Keratinocyte (primary cell): Measurements from ENCODE around the gene MRTFB. TPM values are rescaled to one million over a fixed set of nuclear protein-coding genes. Genes with fewer than 3 reads are reported as not detected.

ENCODE experiments used
- DNase-seq: peaks from one replicate; pipeline ENCODE4 v3.0.0-alpha.2; 2011; ENCODE audit warnings: low read depth, missing footprints, low spot score
- FAIRE-seq: peaks from 2 replicates; lab custom pipeline; 2011; peaks lifted over from hg19 to GRCh38; lab: Jason Lieb, UNC
- H2AFZ ChIP-seq: 2 replicates; pipeline ENCODE4 v1.6.0; 2012; ENCODE audit warnings: low read length, control low read depth, inconsistent platforms; ENCODE audit not compliant: control insufficient read depth
- H3K27ac ChIP-seq: 2 replicates; pipeline ENCODE4 v1.5.1; 2011; ENCODE audit warnings: low read length; ENCODE audit not compliant: control insufficient read depth, insufficient read depth
- H3K27me3 ChIP-seq: 3 replicates; pipeline ENCODE4 v1.6.0; 2011; ENCODE audit warnings: low read length; ENCODE audit not compliant: control insufficient read depth, insufficient read depth; ENCODE audit errors: extremely low read depth
- H3K36me3 ChIP-seq, 2 experiments: 2 replicates in 1 of 2; 3 replicates in 1 of 2; pipeline ENCODE4 v1.5.1; 2011; ENCODE audit warnings: low read length in 2 of 2, mild to moderate bottlenecking in 1 of 2; ENCODE audit not compliant: control insufficient read depth in 2 of 2, insufficient read depth in 2 of 2; ENCODE audit errors: extremely low read depth in 1 of 2
- H3K4me1 ChIP-seq: 3 replicates; pipeline ENCODE4 v1.5.1; 2011; ENCODE audit warnings: low read length; ENCODE audit not compliant: control insufficient read depth, insufficient read depth; ENCODE audit errors: extremely low read depth
- H3K4me2 ChIP-seq: 3 replicates; pipeline ENCODE4 v1.6.0; 2011; ENCODE audit warnings: low read depth, low read length; ENCODE audit not compliant: control insufficient read depth, insufficient read depth; ENCODE audit errors: extremely low read depth
- H3K4me3 ChIP-seq, 3 experiments: fragments of 200-600 bp in 1 of 3; sonication (generic) in 1 of 3; 2 replicates in 2 of 3; 3 replicates in 1 of 3; pipeline ENCODE4 v1.5.1; 2011 to 2016; ENCODE audit warnings: low read length in 3 of 3, mild to moderate bottlenecking in 3 of 3, control low read depth in 2 of 3, inconsistent platforms in 1 of 3, low read depth in 1 of 3, mixed read lengths in 1 of 3, mixed run types in 1 of 3, moderate library complexity in 1 of 3; ENCODE audit not compliant: control insufficient read depth in 2 of 3, insufficient read depth in 2 of 3; ENCODE audit errors: extremely low read depth in 1 of 3
- H3K79me2 ChIP-seq: 2 replicates; pipeline ENCODE4 v1.6.0; 2012; ENCODE audit warnings: low read length; ENCODE audit not compliant: control insufficient read depth, insufficient read depth
- H3K9ac ChIP-seq: 3 replicates; pipeline ENCODE4 v1.6.0; 2011; ENCODE audit warnings: low read length; ENCODE audit not compliant: control insufficient read depth, insufficient read depth; ENCODE audit errors: extremely low read depth
- H3K9me1 ChIP-seq: 3 replicates; pipeline ENCODE4 v1.6.0; 2011; ENCODE audit warnings: low read length; ENCODE audit not compliant: control insufficient read depth, insufficient read depth; ENCODE audit errors: extremely low read depth
- H3K9me3 ChIP-seq: 2 replicates; pipeline ENCODE4 v1.5.1; 2012; ENCODE audit warnings: low read depth, low read length; ENCODE audit not compliant: control insufficient read depth
- H4K20me1 ChIP-seq: 3 replicates; pipeline ENCODE4 v1.6.0; 2011; ENCODE audit warnings: low read length; ENCODE audit not compliant: control insufficient read depth, insufficient read depth; ENCODE audit errors: extremely low read depth
- EZH2 ChIP-seq: IDR thresholded peaks from one replicate; pipeline ENCODE4 v1.6.1; 2012; ENCODE audit warnings: inconsistent platforms, mild to moderate bottlenecking, low read length, moderate library complexity
- dilution Hi-C: fragments of 300-500 bp; cut with MboI; formaldehyde crosslinking; loops from one replicate; pipeline ENCODE4 v1.7.0; 2020; ENCODE audit warnings: low sequenced_read_pairs; ENCODE audit not compliant: extremely low pct_ligation_motif_present
- polyA plus RNA-seq, 5 experiments: library from polyadenylated mRNA; depleted of rRNA in 3 of 5; stranded (reverse) in 3 of 5; stranded (forward) in 1 of 5; unstranded in 1 of 5; fragments of >200 nt; gene quantifications; 1 replicate in 1 of 5; 2 replicates in 3 of 5; 3 replicates in 1 of 5; pipeline versions ENCODE4 v1.2.1 to v1.2.3, GENCODE V29; 2011 to 2012; ENCODE audit warnings: missing spikeins in 2 of 5, low read depth in 1 of 5, low replicate concordance in 1 of 5
- TF ChIP-seq, protein P1 (sequence below), 3 experiments: IDR thresholded peaks in 1 of 3; conservative IDR thresholded peaks in 1 of 3; optimal IDR thresholded peaks in 1 of 3; 2 replicates in 2 of 3; 3 replicates in 1 of 3; pipeline versions ENCODE3 to v1.5.1; 2011; ENCODE audit warnings: low read length in 3 of 3, mild to moderate bottlenecking in 3 of 3, moderate library complexity in 2 of 3, control low read depth in 1 of 3, inconsistent platforms in 1 of 3; ENCODE audit not compliant: insufficient read depth in 2 of 3; ENCODE audit errors: extremely low read depth in 1 of 3

The MRTFB gene
- polyA plus RNA-seq, 1 donor (not counting 4 experiments of a cell fraction or from before 2014, with no cell fraction given) = 12.1 TPM

DNA sequence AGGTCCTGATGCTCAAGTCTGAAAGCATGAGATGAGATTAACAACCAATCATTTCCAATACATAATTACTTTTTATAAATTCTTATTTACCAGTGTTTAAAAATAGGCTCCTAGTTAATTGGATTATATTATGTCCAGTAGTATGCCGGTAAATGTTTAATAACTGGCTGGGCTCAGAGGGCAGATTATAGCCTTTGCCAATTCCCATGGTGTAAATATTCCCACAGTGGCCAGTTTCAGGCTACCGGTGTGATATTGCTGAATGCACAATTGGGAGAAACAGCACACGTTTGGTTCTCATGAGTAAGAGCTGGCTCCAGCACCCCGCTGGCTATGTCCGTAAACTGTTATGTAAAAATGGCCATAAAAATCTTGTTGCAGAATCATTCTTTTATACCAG, 167.6 kb downstream of the MRTFB start:
- FAIRE-seq = no peak
- Histone ChIP-seq H3K4me1 (no peaks in the 10 kb centered on the region), H3K36me3 (peaks cover 0 to 20% of the 10 kb centered on the region in 2 experiments), H3K9ac (no peak overlapping the region), H3K9me3 (no peaks in the 10 kb centered on the region), H3K4me2 (no peak overlapping the region), H4K20me1 (no peaks in the 10 kb centered on the region), H3K4me3 (no peak overlapping the region), H3K9me1 (no peaks in the 10 kb centered on the region), H2AFZ (no peak overlapping the region), H3K27ac (no peak overlapping the region), H3K27me3 (no peaks in the 10 kb centered on the region), H3K79me2 (no peaks in the 10 kb centered on the region)
- TF ChIP-seq, protein P1, sequence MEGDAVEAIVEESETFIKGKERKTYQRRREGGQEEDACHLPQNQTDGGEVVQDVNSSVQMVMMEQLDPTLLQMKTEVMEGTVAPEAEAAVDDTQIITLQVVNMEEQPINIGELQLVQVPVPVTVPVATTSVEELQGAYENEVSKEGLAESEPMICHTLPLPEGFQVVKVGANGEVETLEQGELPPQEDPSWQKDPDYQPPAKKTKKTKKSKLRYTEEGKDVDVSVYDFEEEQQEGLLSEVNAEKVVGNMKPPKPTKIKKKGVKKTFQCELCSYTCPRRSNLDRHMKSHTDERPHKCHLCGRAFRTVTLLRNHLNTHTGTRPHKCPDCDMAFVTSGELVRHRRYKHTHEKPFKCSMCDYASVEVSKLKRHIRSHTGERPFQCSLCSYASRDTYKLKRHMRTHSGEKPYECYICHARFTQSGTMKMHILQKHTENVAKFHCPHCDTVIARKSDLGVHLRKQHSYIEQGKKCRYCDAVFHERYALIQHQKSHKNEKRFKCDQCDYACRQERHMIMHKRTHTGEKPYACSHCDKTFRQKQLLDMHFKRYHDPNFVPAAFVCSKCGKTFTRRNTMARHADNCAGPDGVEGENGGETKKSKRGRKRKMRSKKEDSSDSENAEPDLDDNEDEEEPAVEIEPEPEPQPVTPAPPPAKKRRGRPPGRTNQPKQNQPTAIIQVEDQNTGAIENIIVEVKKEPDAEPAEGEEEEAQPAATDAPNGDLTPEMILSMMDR (optimal IDR thresholded peaks at IDR 0.05 in 1 of 3, IDR thresholded peaks at IDR 0.05 in 1 of 3, conservative IDR thresholded peaks at IDR 0.05 in 1 of 3; ENCODE audit: extremely low read depth in 1 of 3, insufficient read depth in 2 of 3, low read length in 3 of 3) = no peak
- TF ChIP-seq EZH2 = no peak
- no peak for DNase-seq
- dilution Hi-C loops = no loop called here

DNA sequence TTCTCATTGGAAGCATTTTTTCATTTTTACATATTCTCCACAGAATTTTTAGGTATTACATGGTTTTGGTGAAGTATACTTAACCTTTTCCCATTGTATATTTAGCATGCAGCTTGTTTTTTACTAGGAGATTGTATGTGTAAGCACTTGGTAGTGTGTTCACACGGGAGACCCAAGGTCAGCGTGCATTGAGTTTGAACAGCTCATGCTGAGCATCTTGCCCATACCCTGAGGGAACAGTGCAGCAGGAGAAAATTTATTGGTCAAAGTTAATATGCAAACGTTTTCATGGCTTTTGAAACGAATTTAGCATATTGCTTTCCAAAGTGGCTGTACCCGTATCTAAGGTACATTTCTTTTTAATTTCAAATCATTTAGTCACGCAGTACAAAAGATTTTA, 168.7 kb downstream of the MRTFB start:
- no peak for DNase-seq
- no peaks in the 10 kb centered on the region for H3K9me1 ChIP-seq
- H3K27ac ChIP-seq = no peak overlapping the region
- H4K20me1 ChIP-seq = no peaks in the 10 kb centered on the region
- FAIRE-seq = no peak
- H3K27me3 ChIP-seq = no peaks in the 10 kb centered on the region
- no peaks in the 10 kb centered on the region for H3K79me2 ChIP-seq
- H3K4me2 ChIP-seq = no peak overlapping the region
- peaks cover 0 to 20% of the 10 kb centered on the region in 2 experiments for H3K36me3 ChIP-seq
- dilution Hi-C loops = no loop called here
- H2AFZ ChIP-seq = no peak overlapping the region
- TF ChIP-seq, protein P1 (optimal IDR thresholded peaks at IDR 0.05 in 1 of 3, IDR thresholded peaks at IDR 0.05 in 1 of 3, conservative IDR thresholded peaks at IDR 0.05 in 1 of 3; ENCODE audit: extremely low read depth in 1 of 3, insufficient read depth in 2 of 3, low read length in 3 of 3) = no peak
- TF ChIP-seq EZH2 = no peak
- no peaks in the 10 kb centered on the region for H3K4me1 ChIP-seq
- no peaks in the 10 kb centered on the region for H3K9me3 ChIP-seq
- no peak overlapping the region for H3K4me3 ChIP-seq
- no peak overlapping the region for H3K9ac ChIP-seq
